ENCODE data around the gene IL1RAPL2. TPM values are rescaled to one million over a fixed set of nuclear protein-coding genes. Genes with fewer than 3 reads are reported as not detected.

The IL1RAPL2 gene
- total and polyA plus RNA-seq, 5 donors from 2014 or later, result not detected

- H3K9me3 Mint-ChIP-seq, result peaks cover 0 to 6% (median 3%) of the 10 kb centered on the region in 7 donors
Measured at GRCh38 chrX:105745863-105746262, 1179.9 kb downstream of the IL1RAPL2 start.

DNA sequence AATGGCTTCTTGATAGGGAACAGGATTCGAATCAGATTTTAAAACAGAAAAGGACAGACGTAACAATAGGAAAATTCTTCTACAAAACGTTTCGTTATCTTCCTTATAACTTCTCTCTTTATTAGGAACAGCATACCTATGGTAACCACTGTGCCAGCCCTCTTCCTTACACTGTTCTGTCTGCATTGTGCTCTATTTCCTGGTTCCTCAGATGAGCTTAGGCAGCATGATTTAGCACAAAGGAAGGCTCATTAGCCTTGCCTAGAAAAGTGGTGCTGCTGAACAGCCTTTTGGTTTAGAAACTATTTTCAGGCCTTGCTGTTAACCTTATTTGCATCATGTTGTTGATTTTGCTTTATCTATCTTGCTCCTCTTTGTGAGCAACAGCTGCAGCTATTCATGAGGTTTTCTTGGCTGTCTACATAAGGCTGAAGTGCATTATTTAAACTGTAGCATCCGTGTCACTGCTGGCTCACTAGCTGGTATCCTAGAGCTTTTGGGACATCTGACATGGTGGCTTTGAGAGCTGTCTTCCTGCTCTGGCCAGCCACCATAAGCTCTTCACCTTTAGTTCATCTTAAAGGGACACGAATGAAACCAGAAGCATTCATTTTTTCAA, 1186.4 kb downstream of the IL1RAPL2 start:
- no peaks in the 10 kb centered on the region for H3K4me1 Mint-ChIP-seq
- H3K9me3 Mint-ChIP-seq, result peaks cover 0 to 4% (median 0%) of the 10 kb centered on the region in 7 donors
- H3K36me3 Mint-ChIP-seq, result no peaks in the 10 kb centered on the region
- no peak overlapping the region for H3K4me3 Mint-ChIP-seq
- DNase-seq (no peak), ATAC-seq (ENCODE audit: low read depth in 2 of 2) (no peak)
- H3K36me3 ChIP-seq (ENCODE audit: control insufficient read depth, insufficient read depth, low read length), result no peaks in the 10 kb centered on the region
- H3K27me3 Mint-ChIP-seq, result no peaks in the 10 kb centered on the region
- H3K9me3 ChIP-seq (ENCODE audit: control insufficient read depth in 2 of 2, low read length in 2 of 2), result no peaks in the 10 kb centered on the region
- H3K27ac Mint-ChIP-seq, result no peak overlapping the region
- H3K4me1 ChIP-seq (ENCODE audit: control insufficient read depth, insufficient read depth, low read length, poor library complexity, severe bottlenecking), result no peaks in the 10 kb centered on the region
- no peak overlapping the region for H3K27ac ChIP-seq (ENCODE audit: insufficient read depth, low read length, poor library complexity, severe bottlenecking)
- H3K4me3 ChIP-seq (ENCODE audit: low read depth, low read length), result no peak overlapping the region
- no peaks in the 10 kb centered on the region for H3K27me3 ChIP-seq (ENCODE audit: control insufficient read depth, insufficient read depth, low read length)

More at GRCh38 chrX:105745863-105746262, 1179.9 kb downstream of the IL1RAPL2 start:
- DNase-seq, result no peak
- no peak for ATAC-seq (ENCODE audit: low read depth in 2 of 2)
- Histone ChIP-seq H3K27ac (ENCODE audit: insufficient read depth, low read length, poor library complexity, severe bottlenecking) (no peak overlapping the region), H3K36me3 (ENCODE audit: control insufficient read depth, insufficient read depth, low read length) (no peaks in the 10 kb centered on the region), H3K4me1 (ENCODE audit: control insufficient read depth, insufficient read depth, low read length, poor library complexity, severe bottlenecking) (no peaks in the 10 kb centered on the region), H3K4me3 (ENCODE audit: low read depth, low read length) (no peak overlapping the region), H3K9me3 (ENCODE audit: control insufficient read depth in 2 of 2, low read length in 2 of 2) (no peaks in the 10 kb centered on the region), H3K27me3 (ENCODE audit: control insufficient read depth, insufficient read depth, low read length) (no peaks in the 10 kb centered on the region)
- Mint-ChIP-seq H3K4me1 (no peaks in the 10 kb centered on the region), H3K36me3 (no peaks in the 10 kb centered on the region), H3K27ac (no peak overlapping the region), H3K4me3 (no peak overlapping the region), H3K27me3 (no peaks in the 10 kb centered on the region)

DNA sequence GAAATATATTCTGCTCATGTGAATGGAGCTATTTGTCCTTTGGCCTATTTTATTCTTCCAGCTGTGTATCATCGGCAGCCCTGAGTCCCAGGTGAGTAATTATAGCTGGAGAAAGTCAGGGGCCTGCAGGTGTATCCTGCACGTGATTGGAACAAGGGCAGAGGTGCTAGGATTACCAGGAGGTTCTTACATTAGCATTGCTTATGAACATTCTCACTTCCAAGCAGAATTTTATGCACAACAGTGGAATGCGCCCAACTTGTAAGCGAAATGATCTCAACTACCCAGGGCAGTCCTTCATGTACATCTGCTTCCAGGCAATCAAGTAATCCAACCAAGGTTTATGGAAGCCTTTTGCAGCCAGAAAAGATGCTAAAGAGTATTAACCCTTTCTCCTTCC, 1187.4 kb downstream of the IL1RAPL2 start:
- Mint-ChIP-seq H3K4me1 (no peaks in the 10 kb centered on the region), H3K36me3 (no peaks in the 10 kb centered on the region), H3K4me3 (no peak overlapping the region), H3K27ac (no peak overlapping the region), H3K27me3 (no peaks in the 10 kb centered on the region), H3K9me3 (peaks cover 0 to 4% (median 0%) of the 10 kb centered on the region in 7 donors)
- no peak overlapping the region for H3K27ac ChIP-seq (ENCODE audit: insufficient read depth, low read length, poor library complexity, severe bottlenecking)
- H3K4me3 ChIP-seq (ENCODE audit: low read depth, low read length), result no peak overlapping the region
- no peak for DNase-seq
- no peaks in the 10 kb centered on the region for H3K4me1 ChIP-seq (ENCODE audit: control insufficient read depth, insufficient read depth, low read length, poor library complexity, severe bottlenecking)
- no peaks in the 10 kb centered on the region for H3K9me3 ChIP-seq (ENCODE audit: control insufficient read depth in 2 of 2, low read length in 2 of 2)
- ATAC-seq (ENCODE audit: low read depth in 2 of 2), result no peak
- H3K36me3 ChIP-seq (ENCODE audit: control insufficient read depth, insufficient read depth, low read length), result no peaks in the 10 kb centered on the region
- H3K27me3 ChIP-seq (ENCODE audit: control insufficient read depth, insufficient read depth, low read length), result no peaks in the 10 kb centered on the region

DNA sequence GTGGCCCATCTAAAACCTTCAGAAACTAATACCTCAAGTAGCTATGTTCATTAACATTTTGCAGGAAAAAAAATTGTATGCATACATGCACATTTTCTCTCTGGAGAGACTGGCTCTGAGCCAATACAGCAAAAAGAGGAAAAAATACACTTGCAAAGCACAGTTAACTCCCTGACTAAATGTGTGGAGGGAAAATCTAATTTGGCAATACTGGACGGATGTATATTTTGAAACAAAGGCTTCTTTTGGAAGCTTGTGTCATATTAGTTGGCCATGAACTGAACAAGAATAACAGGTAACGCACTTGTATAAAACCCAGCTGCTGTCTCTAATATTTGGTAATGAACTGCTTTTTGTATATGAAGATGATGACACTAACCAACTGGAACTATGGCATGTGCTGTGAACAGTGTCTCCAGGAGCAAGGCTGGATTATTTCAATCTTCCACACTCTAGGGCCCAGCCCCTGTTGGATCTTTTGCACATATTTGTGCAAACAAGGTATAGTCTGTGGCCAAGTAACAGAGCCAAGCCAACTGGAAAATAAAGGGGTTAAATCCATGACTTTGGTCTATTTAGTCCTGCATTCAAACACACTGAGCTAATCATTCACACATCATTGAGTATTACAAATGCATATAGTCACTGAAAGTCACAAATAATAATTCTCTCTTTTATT, 1188.4 kb downstream of the IL1RAPL2 start:
- peaks cover 0 to 4% (median 0%) of the 10 kb centered on the region in 7 donors for H3K9me3 Mint-ChIP-seq

DNA sequence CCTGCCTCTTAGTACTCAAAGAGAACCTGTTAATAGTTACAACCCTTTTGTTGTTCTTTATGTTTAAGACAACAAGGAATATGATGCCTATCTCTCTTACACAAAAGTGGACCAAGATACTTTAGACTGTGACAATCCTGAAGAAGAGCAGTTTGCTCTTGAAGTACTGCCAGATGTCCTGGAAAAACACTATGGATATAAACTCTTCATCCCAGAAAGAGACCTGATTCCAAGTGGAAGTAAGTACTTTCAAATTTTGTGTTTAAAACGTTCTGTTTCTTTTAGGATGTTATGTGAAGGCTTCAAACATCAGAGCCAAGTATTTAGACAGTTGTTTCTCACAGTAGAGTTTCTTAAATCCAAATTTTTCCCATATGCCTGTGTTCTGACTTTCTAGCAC, 1189.1 kb downstream of the IL1RAPL2 start:
- Histone ChIP-seq H3K36me3 (ENCODE audit: control insufficient read depth, insufficient read depth, low read length) (no peaks in the 10 kb centered on the region), H3K9me3 (ENCODE audit: control insufficient read depth in 2 of 2, low read length in 2 of 2) (no peaks in the 10 kb centered on the region), H3K27me3 (ENCODE audit: control insufficient read depth, insufficient read depth, low read length) (no peaks in the 10 kb centered on the region), H3K4me1 (ENCODE audit: control insufficient read depth, insufficient read depth, low read length, poor library complexity, severe bottlenecking) (no peaks in the 10 kb centered on the region), H3K4me3 (ENCODE audit: low read depth, low read length) (no peak overlapping the region), H3K27ac (ENCODE audit: insufficient read depth, low read length, poor library complexity, severe bottlenecking) (no peak overlapping the region)
- H3K4me1 Mint-ChIP-seq, result no peaks in the 10 kb centered on the region
- H3K27ac Mint-ChIP-seq, result no peak overlapping the region
- H3K4me3 Mint-ChIP-seq, result no peak overlapping the region
- DNase-seq, result no peak
- H3K9me3 Mint-ChIP-seq, result peaks cover 0 to 5% (median 0%) of the 10 kb centered on the region in 7 donors
- H3K27me3 Mint-ChIP-seq, result no peaks in the 10 kb centered on the region
- no peaks in the 10 kb centered on the region for H3K36me3 Mint-ChIP-seq
- ATAC-seq (ENCODE audit: low read depth in 2 of 2), result no peak

More for the DNA sequence above, 1188.4 kb downstream of the IL1RAPL2 start:
- Histone ChIP-seq H3K4me1 (ENCODE audit: control insufficient read depth, insufficient read depth, low read length, poor library complexity, severe bottlenecking) (no peaks in the 10 kb centered on the region), H3K27ac (ENCODE audit: insufficient read depth, low read length, poor library complexity, severe bottlenecking) (no peak overlapping the region), H3K9me3 (ENCODE audit: control insufficient read depth in 2 of 2, low read length in 2 of 2) (no peaks in the 10 kb centered on the region), H3K4me3 (ENCODE audit: low read depth, low read length) (no peak overlapping the region), H3K36me3 (ENCODE audit: control insufficient read depth, insufficient read depth, low read length) (no peaks in the 10 kb centered on the region), H3K27me3 (ENCODE audit: control insufficient read depth, insufficient read depth, low read length) (no peaks in the 10 kb centered on the region)
- no peaks in the 10 kb centered on the region for H3K27me3 Mint-ChIP-seq
- DNase-seq (no peak), ATAC-seq (ENCODE audit: low read depth in 2 of 2) (no peak)
- no peak overlapping the region for H3K27ac Mint-ChIP-seq
- H3K4me1 Mint-ChIP-seq, result no peaks in the 10 kb centered on the region
- H3K36me3 Mint-ChIP-seq, result no peaks in the 10 kb centered on the region
- H3K4me3 Mint-ChIP-seq, result no peak overlapping the region

GRCh38 chrX:105758754-105759153, 1192.8 kb downstream of the IL1RAPL2 start:
- no peak overlapping the region for H3K27ac Mint-ChIP-seq
- H3K4me1 Mint-ChIP-seq, result no peaks in the 10 kb centered on the region
- ATAC-seq (ENCODE audit: low read depth in 2 of 2) (no peak), DNase-seq (no peak)
- no peaks in the 10 kb centered on the region for H3K27me3 Mint-ChIP-seq
- Histone ChIP-seq H3K36me3 (ENCODE audit: control insufficient read depth, insufficient read depth, low read length) (no peaks in the 10 kb centered on the region), H3K27me3 (ENCODE audit: control insufficient read depth, insufficient read depth, low read length) (no peaks in the 10 kb centered on the region), H3K4me3 (ENCODE audit: low read depth, low read length) (no peak overlapping the region), H3K27ac (ENCODE audit: insufficient read depth, low read length, poor library complexity, severe bottlenecking) (no peak overlapping the region), H3K9me3 (ENCODE audit: control insufficient read depth in 2 of 2, low read length in 2 of 2) (no peaks in the 10 kb centered on the region), H3K4me1 (ENCODE audit: control insufficient read depth, insufficient read depth, low read length, poor library complexity, severe bottlenecking) (no peaks in the 10 kb centered on the region)
- no peak overlapping the region for H3K4me3 Mint-ChIP-seq
- peaks cover 0 to 6% (median 0%) of the 10 kb centered on the region in 7 donors for H3K9me3 Mint-ChIP-seq
- H3K36me3 Mint-ChIP-seq, result no peaks in the 10 kb centered on the region

DNA sequence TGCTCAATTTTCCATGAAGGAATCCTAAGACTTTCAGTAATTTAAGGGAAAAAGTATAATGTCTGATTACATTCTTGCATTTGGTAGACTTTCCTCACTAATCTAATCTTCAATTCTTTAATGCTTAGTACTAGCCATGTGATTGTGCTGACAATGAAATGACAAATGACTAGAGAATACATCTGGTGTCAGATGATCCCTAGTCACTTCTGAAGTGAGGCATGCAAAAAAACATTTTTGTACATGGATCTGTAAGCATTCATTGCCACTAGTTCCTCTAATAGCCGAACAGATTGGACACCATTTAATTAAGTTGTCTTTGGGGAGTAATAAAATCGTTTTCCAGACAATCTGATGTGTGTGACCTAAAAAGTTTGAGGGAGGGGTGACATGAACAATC, 1193.6 kb downstream of the IL1RAPL2 start:
- no peaks in the 10 kb centered on the region for H3K27me3 Mint-ChIP-seq
- Histone ChIP-seq H3K36me3 (ENCODE audit: control insufficient read depth, insufficient read depth, low read length) (no peaks in the 10 kb centered on the region), H3K4me3 (ENCODE audit: low read depth, low read length) (no peak overlapping the region), H3K27me3 (ENCODE audit: control insufficient read depth, insufficient read depth, low read length) (no peaks in the 10 kb centered on the region), H3K4me1 (ENCODE audit: control insufficient read depth, insufficient read depth, low read length, poor library complexity, severe bottlenecking) (no peaks in the 10 kb centered on the region), H3K27ac (ENCODE audit: insufficient read depth, low read length, poor library complexity, severe bottlenecking) (no peak overlapping the region), H3K9me3 (ENCODE audit: control insufficient read depth in 2 of 2, low read length in 2 of 2) (no peaks in the 10 kb centered on the region)
- no peak overlapping the region for H3K27ac Mint-ChIP-seq
- H3K4me1 Mint-ChIP-seq, result no peaks in the 10 kb centered on the region
- H3K4me3 Mint-ChIP-seq, result no peak overlapping the region
- ATAC-seq (ENCODE audit: low read depth in 2 of 2), result no peak
- no peak for DNase-seq
- peaks cover 0 to 6% (median 0%) of the 10 kb centered on the region in 7 donors for H3K9me3 Mint-ChIP-seq
- no peaks in the 10 kb centered on the region for H3K36me3 Mint-ChIP-seq

- ATAC-seq (ENCODE audit: low read depth in 2 of 2) (no peak), DNase-seq (no peak)
- H3K36me3 ChIP-seq (ENCODE audit: control insufficient read depth, insufficient read depth, low read length), result no peaks in the 10 kb centered on the region
- no peaks in the 10 kb centered on the region for H3K27me3 Mint-ChIP-seq
- H3K4me1 Mint-ChIP-seq, result no peaks in the 10 kb centered on the region
- H3K9me3 Mint-ChIP-seq, result peaks cover 0 to 5% (median 0%) of the 10 kb centered on the region in 7 donors
- H3K9me3 ChIP-seq (ENCODE audit: control insufficient read depth in 2 of 2, low read length in 2 of 2), result no peaks in the 10 kb centered on the region
- H3K4me1 ChIP-seq (ENCODE audit: control insufficient read depth, insufficient read depth, low read length, poor library complexity, severe bottlenecking), result no peaks in the 10 kb centered on the region
- no peak overlapping the region for H3K27ac ChIP-seq (ENCODE audit: insufficient read depth, low read length, poor library complexity, severe bottlenecking)
- H3K27me3 ChIP-seq (ENCODE audit: control insufficient read depth, insufficient read depth, low read length), result no peaks in the 10 kb centered on the region
- H3K4me3 Mint-ChIP-seq, result no peak overlapping the region
- no peaks in the 10 kb centered on the region for H3K36me3 Mint-ChIP-seq
- H3K27ac Mint-ChIP-seq, result no peak overlapping the region
- H3K4me3 ChIP-seq (ENCODE audit: low read depth, low read length), result no peak overlapping the region
Measured at GRCh38 chrX:105765691-105766090, 1199.7 kb downstream of the IL1RAPL2 start.

Data from CD4-positive, CD25-positive, alpha-beta regulatory T cell (primary cell).